Astrocyte (in vitro differentiated cells and primary cell): ENCODE measurements around the gene CRNN. TPM values are rescaled to one million over a fixed set of nuclear protein-coding genes. Genes with fewer than 3 reads are reported as not detected.

Experiments
- DNase-seq: peaks from one replicate; pipeline ENCODE4 v3.0.0-alpha.2; 2010; ENCODE audit warnings: low read depth
- FAIRE-seq: peaks from 2 replicates; lab custom pipeline; 2011; peaks lifted over from hg19 to GRCh38; lab: Jason Lieb, UNC
- H2AFZ ChIP-seq: 2 replicates; pipeline ENCODE4 v1.6.0; 2012; ENCODE audit warnings: low read depth, low read length, inconsistent platforms
- H3K27ac ChIP-seq: 2 replicates; pipeline ENCODE4 v1.5.1; 2011; ENCODE audit warnings: low read depth, low read length, inconsistent platforms
- H3K27me3 ChIP-seq: 2 replicates; pipeline ENCODE4 v1.6.0; 2011; ENCODE audit warnings: low read length, inconsistent platforms; ENCODE audit not compliant: insufficient read depth
- H3K36me3 ChIP-seq: 2 replicates; pipeline ENCODE4 v1.5.1; 2011; ENCODE audit warnings: low read length, inconsistent platforms; ENCODE audit not compliant: insufficient read depth
- H3K4me1 ChIP-seq: 2 replicates; pipeline ENCODE4 v1.5.1; 2011; ENCODE audit warnings: low read length, inconsistent platforms; ENCODE audit not compliant: insufficient read depth
- H3K4me2 ChIP-seq: 2 replicates; pipeline ENCODE4 v1.6.0; 2012; ENCODE audit warnings: low read length, inconsistent platforms
- H3K4me3 ChIP-seq: 2 replicates; pipeline ENCODE4 v1.5.1; 2011; ENCODE audit warnings: low read depth, mild to moderate bottlenecking, low read length, inconsistent platforms; ENCODE audit not compliant: insufficient read depth
- H3K79me2 ChIP-seq: 2 replicates; pipeline ENCODE4 v1.6.0; 2012; ENCODE audit warnings: mild to moderate bottlenecking, low read length, inconsistent platforms; ENCODE audit not compliant: insufficient read depth
- H3K9ac ChIP-seq: 2 replicates; pipeline ENCODE4 v1.6.0; 2012; ENCODE audit warnings: mild to moderate bottlenecking, low read length, inconsistent platforms
- H3K9me3 ChIP-seq: 2 replicates; pipeline ENCODE4 v1.5.1; 2012; ENCODE audit warnings: low read depth, mild to moderate bottlenecking, low read length, inconsistent platforms; ENCODE audit not compliant: insufficient read depth
- H4K20me1 ChIP-seq: 2 replicates; pipeline ENCODE4 v1.6.0; 2012; ENCODE audit warnings: low read length, inconsistent platforms; ENCODE audit not compliant: insufficient read depth
- H3K27ac Mint-ChIP-seq: one replicate; pipeline ENCODE4 v1.8.0; 2021; ENCODE audit warnings: mild to moderate bottlenecking, mixed read lengths; ENCODE audit not compliant: unreplicated experiment
- H3K27me3 Mint-ChIP-seq: one replicate; pipeline ENCODE4 v1.8.0; 2021; ENCODE audit warnings: low read depth, mixed read lengths; ENCODE audit not compliant: unreplicated experiment
- H3K36me3 Mint-ChIP-seq: one replicate; pipeline ENCODE4 v1.8.0; 2021; ENCODE audit warnings: low read depth, mixed read lengths; ENCODE audit not compliant: unreplicated experiment
- H3K4me1 Mint-ChIP-seq: one replicate; pipeline ENCODE4 v1.8.0; 2021; ENCODE audit warnings: low read depth, mixed read lengths; ENCODE audit not compliant: unreplicated experiment
- H3K4me3 Mint-ChIP-seq: one replicate; pipeline ENCODE4 v1.8.0; 2021; ENCODE audit warnings: mild to moderate bottlenecking, moderate library complexity, mixed read lengths; ENCODE audit not compliant: unreplicated experiment
- H3K9me3 Mint-ChIP-seq: one replicate; pipeline ENCODE4 v1.8.0; 2021; ENCODE audit warnings: mild to moderate bottlenecking, mixed read lengths; ENCODE audit not compliant: unreplicated experiment
- CTCF ChIP-seq: IDR thresholded peaks from 2 replicates; pipeline ENCODE4 v1.5.1; 2011; ENCODE audit warnings: low read depth, mild to moderate bottlenecking, inconsistent platforms, low read length, moderate library complexity; ENCODE audit not compliant: insufficient read depth
- EZH2 ChIP-seq: IDR thresholded peaks from 2 replicates; pipeline ENCODE4 v1.6.1; 2012; ENCODE audit warnings: mild to moderate bottlenecking, low read length, inconsistent platforms; ENCODE audit not compliant: insufficient read depth
- total RNA-seq: library from RNA; stranded (reverse); gene quantifications from 2 replicates; pipeline ENCODE4 v1.2.1, GENCODE V29; 2021

Gene CRNN
- total RNA-seq, 1 donor from 2014 or later, result not detected

- Mint-ChIP-seq H3K27me3 (peaks cover 26% of the 10 kb centered on the region), H3K4me3 (no peak overlapping the region), H3K36me3 (no peaks in the 10 kb centered on the region), H3K27ac (no peak overlapping the region), H3K4me1 (no peaks in the 10 kb centered on the region), H3K9me3 (no peaks in the 10 kb centered on the region)
- Histone ChIP-seq H4K20me1 (no peaks in the 10 kb centered on the region), H3K4me2 (no peak overlapping the region), H3K27me3 (no peaks in the 10 kb centered on the region), H3K9me3 (no peaks in the 10 kb centered on the region), H3K79me2 (no peaks in the 10 kb centered on the region), H3K4me1 (no peaks in the 10 kb centered on the region), H3K36me3 (no peaks in the 10 kb centered on the region), H3K9ac (no peak overlapping the region), H2AFZ (no peak overlapping the region), H3K4me3 (no peak overlapping the region), H3K27ac (no peak overlapping the region)
- FAIRE-seq (no peak), DNase-seq (no peak)
- TF ChIP-seq CTCF (no peak), EZH2 (no peak)
These were observed 27.1 kb downstream of the CRNN start for GRCh38 chr1:152386940-152387339.

- no peaks in the 10 kb centered on the region for H3K79me2 ChIP-seq
- H3K27me3 Mint-ChIP-seq, result peaks cover 28% of the 10 kb centered on the region
- peaks cover 2% of the 10 kb centered on the region for H3K9me3 Mint-ChIP-seq
- H3K4me2 ChIP-seq, result no peak overlapping the region
- peaks cover 2% of the 10 kb centered on the region for H3K36me3 Mint-ChIP-seq
- H3K4me3 Mint-ChIP-seq, result no peak overlapping the region
- TF ChIP-seq CTCF (no peak), EZH2 (no peak)
- no peaks in the 10 kb centered on the region for H3K4me1 ChIP-seq
- no peak overlapping the region for H3K27ac Mint-ChIP-seq
- H3K4me1 Mint-ChIP-seq, result no peaks in the 10 kb centered on the region
- H3K9me3 ChIP-seq, result no peaks in the 10 kb centered on the region
- H3K9ac ChIP-seq, result no peak overlapping the region
- no peak overlapping the region for H2AFZ ChIP-seq
- DNase-seq (no peak), FAIRE-seq (no peak)
- no peaks in the 10 kb centered on the region for H4K20me1 ChIP-seq
- H3K36me3 ChIP-seq, result no peaks in the 10 kb centered on the region
- no peak overlapping the region for H3K27ac ChIP-seq
- H3K4me3 ChIP-seq, result no peak overlapping the region
- no peaks in the 10 kb centered on the region for H3K27me3 ChIP-seq
These were observed 33.1 kb downstream of the CRNN start for GRCh38 chr1:152380932-152381331.

- Histone ChIP-seq H2AFZ (no peak overlapping the region), H3K4me3 (no peak overlapping the region), H3K9ac (no peak overlapping the region), H3K4me1 (no peaks in the 10 kb centered on the region), H3K4me2 (no peak overlapping the region), H3K79me2 (no peaks in the 10 kb centered on the region), H3K36me3 (no peaks in the 10 kb centered on the region), H4K20me1 (no peaks in the 10 kb centered on the region), H3K27ac (no peak overlapping the region), H3K27me3 (no peaks in the 10 kb centered on the region), H3K9me3 (no peaks in the 10 kb centered on the region)
- H3K4me3 Mint-ChIP-seq, result no peak overlapping the region
- TF ChIP-seq EZH2 (no peak), CTCF (no peak)
- peaks cover 2% of the 10 kb centered on the region for H3K36me3 Mint-ChIP-seq
- peaks cover 11% of the 10 kb centered on the region for H3K27me3 Mint-ChIP-seq
- DNase-seq (no peak), FAIRE-seq (no peak)
- peaks cover 2% of the 10 kb centered on the region for H3K9me3 Mint-ChIP-seq
- H3K4me1 Mint-ChIP-seq, result no peaks in the 10 kb centered on the region
- H3K27ac Mint-ChIP-seq, result no peak overlapping the region
These were observed 39.6 kb downstream of the CRNN start for GRCh38 chr1:152374451-152374850.
